AG09319 (cell line): ENCODE data around the gene BEX2.

Experiments used
- DNase-seq: peaks from one replicate; pipeline ENCODE4 v3.0.0-alpha.2; 2010; ENCODE audit warnings: low read depth; ENCODE audit errors: extremely low read depth
- TF ChIP-seq, protein P1 (sequence below): IDR thresholded peaks from 2 replicates; pipeline ENCODE4 v1.5.1; 2011; ENCODE audit warnings: low read depth, mild to moderate bottlenecking, inconsistent platforms, low read length, moderate library complexity

The BEX2 gene

GRCh38 chrX:103347682-103348397 lies 37.0 kb upstream of the BEX2 start:
- TF ChIP-seq, protein P1, sequence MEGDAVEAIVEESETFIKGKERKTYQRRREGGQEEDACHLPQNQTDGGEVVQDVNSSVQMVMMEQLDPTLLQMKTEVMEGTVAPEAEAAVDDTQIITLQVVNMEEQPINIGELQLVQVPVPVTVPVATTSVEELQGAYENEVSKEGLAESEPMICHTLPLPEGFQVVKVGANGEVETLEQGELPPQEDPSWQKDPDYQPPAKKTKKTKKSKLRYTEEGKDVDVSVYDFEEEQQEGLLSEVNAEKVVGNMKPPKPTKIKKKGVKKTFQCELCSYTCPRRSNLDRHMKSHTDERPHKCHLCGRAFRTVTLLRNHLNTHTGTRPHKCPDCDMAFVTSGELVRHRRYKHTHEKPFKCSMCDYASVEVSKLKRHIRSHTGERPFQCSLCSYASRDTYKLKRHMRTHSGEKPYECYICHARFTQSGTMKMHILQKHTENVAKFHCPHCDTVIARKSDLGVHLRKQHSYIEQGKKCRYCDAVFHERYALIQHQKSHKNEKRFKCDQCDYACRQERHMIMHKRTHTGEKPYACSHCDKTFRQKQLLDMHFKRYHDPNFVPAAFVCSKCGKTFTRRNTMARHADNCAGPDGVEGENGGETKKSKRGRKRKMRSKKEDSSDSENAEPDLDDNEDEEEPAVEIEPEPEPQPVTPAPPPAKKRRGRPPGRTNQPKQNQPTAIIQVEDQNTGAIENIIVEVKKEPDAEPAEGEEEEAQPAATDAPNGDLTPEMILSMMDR = no peak
- DNase-seq = no peak

- DNase-seq = no peak
Measured at GRCh38 chrX:103344606-103345005, 33.8 kb upstream of the BEX2 start.

DNA sequence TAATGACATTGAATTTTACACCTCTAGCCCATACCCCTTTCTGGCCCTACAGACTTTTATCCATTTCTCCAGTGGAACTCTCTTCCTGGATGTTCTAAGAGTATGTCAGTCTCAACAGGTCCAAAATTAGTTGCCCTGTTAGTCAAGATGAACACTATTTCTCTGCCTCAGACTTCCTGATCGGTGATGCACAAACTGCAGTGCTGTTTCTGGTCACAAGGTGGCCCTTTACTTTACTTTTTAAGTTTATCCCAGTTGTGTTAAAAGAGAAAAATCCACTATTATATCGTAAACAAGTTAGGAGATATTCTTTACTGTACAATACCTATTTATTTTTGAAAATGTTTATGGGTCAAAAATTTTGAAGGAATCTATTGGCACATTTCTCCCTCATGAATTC lies 32.3 kb upstream of the BEX2 start:
- TF ChIP-seq, protein P1 = peak; percentile 76
- no peak for DNase-seq

More at GRCh38 chrX:103344606-103345005, 33.8 kb upstream of the BEX2 start:
- TF ChIP-seq, protein P1 = no peak

- TF ChIP-seq, protein P1 = no peak
- DNase-seq = no peak
Measured at GRCh38 chrX:103338663-103339062, 27.9 kb upstream of the BEX2 start.

GRCh38 chrX:103330681-103331288 lies 20.0 kb upstream of the BEX2 start:
- DNase-seq = no peak
- TF ChIP-seq, protein P1 = no peak

- TF ChIP-seq, protein P1 = no peak
- peak; percentile 4 for DNase-seq
Measured at GRCh38 chrX:103329991-103330390, 19.2 kb upstream of the BEX2 start, which contains the start of gene TCEAL7. TSS of gene TCEAL7 (plus strand) at chrX:103330239. CDS start at chrX:103331404, 1,165 bp downstream.

- no peak for DNase-seq
- TF ChIP-seq, protein P1 = no peak
Measured at GRCh38 chrX:103311399-103311780, 600 bp upstream of the BEX2 start.
